ENCODE measurements around the gene PYY. TPM values are rescaled to one million over a fixed set of nuclear protein-coding genes. Genes with fewer than 3 reads are reported as not detected.

Gene PYY
- total and polyA plus RNA-seq, 10 of the 15 experiments (the other 5 are each of a cell fraction or from before 2014, with no cell fraction given) = 0.07 to 0.18 TPM; not detected in 8

- ChIA-PET SMC1A (ENCODE audit: uncharacterized antibody, unreplicated experiment) (no interaction called here), CTCF (interaction anchor here (0.7 to 3.4 kb wide), 3 partner anchors 31 to 35 kb away, joined by 3 to 21 read pairs (median 3); partner anchors contain the start of gene PPY), RAD21 (ENCODE audit: unreplicated experiment) (no interaction called here), POLR2A (no interaction called here)
- Histone ChIP-seq H3K9ac (ENCODE audit: control insufficient read depth, insufficient read depth, low read length) (no peak overlapping the region), H4K20me1 (ENCODE audit: control insufficient read depth, insufficient read depth) (no peaks in the 10 kb centered on the region), H3K27ac (ENCODE audit: control insufficient read depth, insufficient read depth) (no peak overlapping the region), H3K4me2 (ENCODE audit: control insufficient read depth, insufficient read depth) (no peak overlapping the region), H3K27me3 (replicated peaks in 1 of 2; ENCODE audit: control insufficient read depth in 2 of 2, insufficient read depth in 2 of 2, low read length in 1 of 2) (peaks cover 0 to 6% of the 10 kb centered on the region in 2 experiments; a peak in 3 of 4 replicates), H3K4me1 (ENCODE audit: control insufficient read depth, insufficient read depth, low read length) (peaks cover 8% of the 10 kb centered on the region), H3K4me3 (no peak overlapping the region), H3K9me3 (replicated peaks; ENCODE audit: control insufficient read depth, insufficient read depth, low read length) (no peaks in the 10 kb centered on the region; the same call in 2 of the 3 replicates), H3K36me3 (ENCODE audit: control insufficient read depth in 2 of 2, insufficient read depth in 2 of 2, low read length in 1 of 2) (no peaks in the 10 kb centered on the region), H2AFZ (ENCODE audit: control insufficient read depth, low read depth, low read length) (no peak overlapping the region), H3K79me2 (ENCODE audit: control insufficient read depth, insufficient read depth, low read length) (no peaks in the 10 kb centered on the region)
- intact Hi-C loops (cut with micrococcal nuclease; ENCODE audit: unreplicated experiment) (no loop called here), in situ Hi-C loops (cut with MboI) (no loop called here)
- DNase-seq (ENCODE audit: low read depth, low spot score) = no peak
- TF ChIP-seq CBX3 (IDR thresholded peaks at IDR 0.05; ENCODE audit: borderline replicate concordance, low read depth) (no peak), SUZ12 (IDR thresholded peaks at IDR 0.05; ENCODE audit: unreplicated experiment) (no peak), NR2F1 (conservative IDR thresholded peaks at IDR 0.05) (no peak), CTCF (IDR thresholded peaks at IDR 0.05 in 2 of 3, conservative IDR thresholded peaks at IDR 0.05 in 1 of 3; ENCODE audit: control insufficient read depth in 2 of 3, extremely low read depth in 1 of 3, insufficient read depth in 1 of 3, low read depth in 3 of 3, low read length in 3 of 3) (no peak), MEF2A (IDR thresholded peaks at IDR 0.05; ENCODE audit: insufficient read depth, low read depth, low read length) (no peak), ESRRA (IDR thresholded peaks at IDR 0.05; ENCODE audit: low read length) (no peak), BCLAF1 (IDR thresholded peaks at IDR 0.05) (no peak), MEF2B (IDR thresholded peaks at IDR 0.05; ENCODE audit: partially characterized antibody, poor library complexity, severe bottlenecking) (no peak)
- BruUV-seq (replicated peaks) = no TSS peak
- WGBS (ENCODE audit: insufficient coverage, insufficient replicate concordance, low lambda C conversion rate, missing lambda C conversion rate) = 3% methylated on average over 4 of the region's 4 CpGs
- ATAC-seq = no peak
- FAIRE-seq = no peak
Observed at GRCh38 chr17:43912635-43913304, 41.0 kb downstream of the PYY start.

Data from GM12878 (cell line).